Measurements from ENCODE around the gene NCR1. TPM values are rescaled to one million over a fixed set of nuclear protein-coding genes. Genes with fewer than 3 reads are reported as not detected.

Gene NCR1
- total and polyA plus RNA-seq, 4 donors = 0.30 to 2.5 (median 1.1) TPM

GRCh38 chr19:54921082-54921481 is 15.1 kb downstream of the NCR1 start:
- H3K9me3 ChIP-seq (ENCODE audit: control insufficient read depth in 4 of 4, insufficient read depth in 3 of 4, low read length in 3 of 4) = peaks cover 0 to 5% (median 0%) of the 10 kb centered on the region in 4 donors
- H3K4me3 ChIP-seq = no peak overlapping the region
- no peak for TF ChIP-seq CTCF (IDR thresholded peaks at IDR 0.05; ENCODE audit: control extremely low read depth, extremely low read depth)
- no peak overlapping the region for H3K27ac ChIP-seq (ENCODE audit: low read depth in 1 of 2, low read length in 1 of 2)
- no peaks in the 10 kb centered on the region for H3K4me1 ChIP-seq (ENCODE audit: control insufficient read depth in 5 of 5, insufficient read depth in 5 of 5, low read length in 5 of 5)
- WGBS, 2 donors = 48 to 49% methylated on average over 7 of the region's 7 CpGs
- H3K27me3 ChIP-seq (ENCODE audit: control insufficient read depth in 3 of 3, insufficient read depth in 3 of 3, low read length in 2 of 3) = no peaks in the 10 kb centered on the region
- no peaks in the 10 kb centered on the region for H3K36me3 ChIP-seq (ENCODE audit: control insufficient read depth in 4 of 4, insufficient read depth in 4 of 4, low read length in 4 of 4)
- no peak for DNase-seq
- no peak for ATAC-seq (ENCODE audit: insufficient read depth, low FRiP score)
- H3K9ac ChIP-seq (ENCODE audit: insufficient read depth in 1 of 2, low read length in 2 of 2) = no peak overlapping the region

- TF ChIP-seq CTCF (IDR thresholded peaks at IDR 0.05; ENCODE audit: control extremely low read depth, extremely low read depth) = no peak
- DNase-seq (no peak), ATAC-seq (ENCODE audit: insufficient read depth, low FRiP score) (no peak)
- WGBS, 2 donors = 78 to 80% methylated on average over 9 of the region's 9 CpGs
- Histone ChIP-seq H3K4me3 (no peak overlapping the region), H3K4me1 (ENCODE audit: control insufficient read depth in 5 of 5, insufficient read depth in 5 of 5, low read length in 5 of 5) (no peaks in the 10 kb centered on the region), H3K9ac (ENCODE audit: insufficient read depth in 1 of 2, low read length in 2 of 2) (no peak overlapping the region), H3K27ac (ENCODE audit: low read depth in 1 of 2, low read length in 1 of 2) (no peak overlapping the region), H3K27me3 (ENCODE audit: control insufficient read depth in 3 of 3, insufficient read depth in 3 of 3, low read length in 2 of 3) (no peaks in the 10 kb centered on the region), H3K9me3 (ENCODE audit: control insufficient read depth in 4 of 4, insufficient read depth in 3 of 4, low read length in 3 of 4) (peaks cover 0 to 5% (median 1%) of the 10 kb centered on the region in 4 donors), H3K36me3 (ENCODE audit: control insufficient read depth in 4 of 4, insufficient read depth in 4 of 4, low read length in 4 of 4) (no peaks in the 10 kb centered on the region)
Measured at GRCh38 chr19:54923276-54923675, 17.3 kb downstream of the NCR1 start.

GRCh38 chr19:54928299-54928698 is 22.4 kb downstream of the NCR1 start:
- no peak for DNase-seq
- 96 to 97% methylated on average over 2 of the region's 2 CpGs for WGBS, 2 donors
- no peak for TF ChIP-seq CTCF (IDR thresholded peaks at IDR 0.05; ENCODE audit: control extremely low read depth, extremely low read depth)
- Histone ChIP-seq H3K9ac (ENCODE audit: insufficient read depth in 1 of 2, low read length in 2 of 2) (no peak overlapping the region), H3K27me3 (ENCODE audit: control insufficient read depth in 3 of 3, insufficient read depth in 3 of 3, low read length in 2 of 3) (no peaks in the 10 kb centered on the region), H3K4me3 (no peak overlapping the region), H3K4me1 (ENCODE audit: control insufficient read depth in 5 of 5, insufficient read depth in 5 of 5, low read length in 5 of 5) (no peaks in the 10 kb centered on the region), H3K9me3 (ENCODE audit: control insufficient read depth in 4 of 4, insufficient read depth in 3 of 4, low read length in 3 of 4) (peaks cover 0 to 12% (median 5%) of the 10 kb centered on the region in 4 donors), H3K36me3 (ENCODE audit: control insufficient read depth in 4 of 4, insufficient read depth in 4 of 4, low read length in 4 of 4) (no peaks in the 10 kb centered on the region), H3K27ac (ENCODE audit: low read depth in 1 of 2, low read length in 1 of 2) (no peak overlapping the region)
- ATAC-seq (ENCODE audit: insufficient read depth, low FRiP score) = no peak

GRCh38 chr19:54937926-54938325 is 32.0 kb downstream of the NCR1 start:
- ATAC-seq (ENCODE audit: insufficient read depth, low FRiP score) (no peak), DNase-seq (no peak)
- Histone ChIP-seq H3K9ac (ENCODE audit: insufficient read depth in 1 of 2, low read length in 2 of 2) (no peak overlapping the region), H3K9me3 (ENCODE audit: control insufficient read depth in 4 of 4, insufficient read depth in 3 of 4, low read length in 3 of 4) (peaks cover 0 to 2% (median 0%) of the 10 kb centered on the region in 4 donors), H3K27me3 (ENCODE audit: control insufficient read depth in 3 of 3, insufficient read depth in 3 of 3, low read length in 2 of 3) (peaks cover 0 to 3% (median 0%) of the 10 kb centered on the region in 3 donors), H3K4me3 (no peak overlapping the region), H3K27ac (ENCODE audit: low read depth in 1 of 2, low read length in 1 of 2) (no peak overlapping the region), H3K4me1 (ENCODE audit: control insufficient read depth in 5 of 5, insufficient read depth in 5 of 5, low read length in 5 of 5) (no peaks in the 10 kb centered on the region), H3K36me3 (ENCODE audit: control insufficient read depth in 4 of 4, insufficient read depth in 4 of 4, low read length in 4 of 4) (no peaks in the 10 kb centered on the region)
- no peak for TF ChIP-seq CTCF (IDR thresholded peaks at IDR 0.05; ENCODE audit: control extremely low read depth, extremely low read depth)
- WGBS, 2 donors = 46 to 67% methylated on average over 9 of the region's 9 CpGs
